Panc1 (cell line): ENCODE results near the gene ATP6V0C.

Source experiments
- CTCF ChIP-seq: fragments of 450-650 bp; IDR thresholded peaks from 2 replicates; pipeline ENCODE4 v1.5.1; 2017; ENCODE audit warnings: mild to moderate bottlenecking
- SIN3A ChIP-seq: IDR thresholded peaks from 2 replicates; pipeline ENCODE4 v1.6.1; 2012; ENCODE audit warnings: low read depth, mild to moderate bottlenecking, low read length, moderate library complexity, borderline replicate concordance; ENCODE audit not compliant: insufficient read depth
- TCF7L2 ChIP-seq: IDR thresholded peaks from 2 replicates; pipeline ENCODE4 v1.6.1; 2011; ENCODE audit warnings: mild to moderate bottlenecking, low read depth, low read length, inconsistent platforms

GRCh38 chr16:2527071-2527783 lies 13.5 kb downstream of the ATP6V0C start:
- no peak for TF ChIP-seq CTCF
- no peak for TF ChIP-seq TCF7L2
- no peak for TF ChIP-seq SIN3A
